Mammary epithelial cell (primary cell): ENCODE measurements around the gene ANKRD66.

Experiments used
- CTCF ChIP-seq, 2 donors: IDR thresholded peaks in 1 of 2; conservative IDR thresholded peaks in 1 of 2; 2 replicates each; pipeline ENCODE4 v1.5.1; 2011 to 2012; ENCODE audit warnings: inconsistent platforms in 2 of 2, low read length in 2 of 2, mild to moderate bottlenecking in 2 of 2, control low read depth in 1 of 2, low read depth in 1 of 2; ENCODE audit not compliant: insufficient read depth in 1 of 2; ENCODE audit errors: extremely low read depth in 1 of 2
- EZH2 ChIP-seq: IDR thresholded peaks from 2 replicates; pipeline ENCODE4 v1.6.1; 2012; ENCODE audit warnings: low read length, inconsistent platforms, borderline replicate concordance

DNA sequence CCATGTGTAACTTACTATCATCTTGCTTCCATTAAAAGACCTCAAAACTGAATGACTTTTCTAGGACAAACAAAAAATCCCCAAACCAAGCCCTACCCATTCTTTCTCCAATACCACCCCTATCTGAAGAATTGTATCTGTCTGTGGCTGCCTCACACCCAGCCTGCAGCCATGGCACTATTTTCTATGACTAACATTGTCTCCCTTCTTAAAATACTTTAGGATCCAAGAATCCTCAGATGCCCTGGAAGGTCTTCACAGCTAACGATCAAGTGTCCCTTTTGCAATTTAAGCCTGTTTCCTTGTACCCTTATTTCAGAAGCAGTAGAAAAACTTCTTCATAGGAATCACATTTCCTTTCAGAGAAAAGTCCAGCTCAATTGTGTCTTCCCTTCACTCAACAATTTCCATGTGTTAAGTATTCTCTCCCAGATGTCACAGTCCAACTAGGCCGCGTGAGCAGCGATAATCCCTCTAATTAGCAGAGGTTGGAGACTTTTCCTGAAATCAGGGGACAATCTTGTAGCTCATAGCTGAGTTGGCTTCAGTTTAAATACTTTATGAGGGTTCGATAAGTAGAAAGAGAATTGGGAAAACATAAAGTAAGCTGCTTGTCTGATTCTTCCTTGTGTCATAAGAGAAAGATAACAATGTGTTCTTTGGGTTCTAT, 41.3 kb downstream of the ANKRD66 start:
- TF ChIP-seq CTCF (conservative IDR thresholded peaks at IDR 0.05 in 1 of 2, IDR thresholded peaks at IDR 0.05 in 1 of 2; ENCODE audit: extremely low read depth in 1 of 2, insufficient read depth in 1 of 2, low read depth in 1 of 2, low read length in 2 of 2) (no peak), EZH2 (no peak)
